GM12878 (cell line): ENCODE results near the gene GLT8D2. TPM values are rescaled to one million over a fixed set of nuclear protein-coding genes. Genes with fewer than 3 reads are reported as not detected.

Experiments
- ATAC-seq: fragments of 200-7000 bp; cut with Tn5 transposase; 3 replicates; pipeline ENCODE4 v1.9.1; 2020; ENCODE audit warnings: mild to moderate bottlenecking, moderate library complexity
- BruUV-seq: library from RNA; stranded (reverse); fragments of 400-500 nt; replicated peaks from 2 replicates; lab custom pipeline; 2021; lab: Mats Ljungman, UMichigan
- CTCF ChIA-PET: fragments of 300-600 bp; sonication (Branson Sonifier 250); formaldehyde crosslinking; extraction: SDS; loops from one replicate; lab custom pipeline; 2021; ENCODE audit warnings: inconsistent platforms; lab: Yijun Ruan, JAX
- POLR2A ChIA-PET: fragments of 350-600 bp; formaldehyde crosslinking; extraction: SDS; loops from one replicate; lab custom pipeline; 2021; ENCODE audit warnings: inconsistent platforms; lab: Charles Lee
- RAD21 ChIA-PET: fragments of 300-600 bp; sonication (Branson Sonifier 250); formaldehyde crosslinking; loops from one replicate; lab custom pipeline; 2023; ENCODE audit warnings: antibody characterized with exemption; ENCODE audit not compliant: unreplicated experiment; lab: Charles Lee
- SMC1A ChIA-PET: fragments of 300-600 bp; sonication (Branson Sonifier 250); formaldehyde crosslinking; loops from one replicate; lab custom pipeline; 2023; ENCODE audit not compliant: unreplicated experiment, uncharacterized antibody; lab: Charles Lee
- DNase-seq: peaks from one replicate; pipeline ENCODE4 v3.0.0-alpha.2; 2011; ENCODE audit warnings: low read depth, low spot score
- FAIRE-seq: peaks from 3 replicates; lab custom pipeline; 2011; peaks lifted over from hg19 to GRCh38; lab: Jason Lieb, UNC
- H2AFZ ChIP-seq: 2 replicates; pipeline ENCODE4 v1.6.0; 2011; ENCODE audit warnings: low read depth, low read length, control low read depth; ENCODE audit not compliant: control insufficient read depth
- H3K27ac ChIP-seq: 2 replicates; pipeline ENCODE4 v1.5.1; 2011; ENCODE audit warnings: control low read depth; ENCODE audit not compliant: control insufficient read depth, insufficient read depth
- H3K27me3 ChIP-seq, 2 experiments: replicated peaks in 1 of 2; 2 replicates each; pipeline versions ENCODE4 v1.6.0 to v1.6.1; 2011; ENCODE audit warnings: low read length in 1 of 2; ENCODE audit not compliant: control insufficient read depth in 2 of 2, insufficient read depth in 2 of 2
- H3K36me3 ChIP-seq, 2 experiments: 2 replicates each; pipeline ENCODE4 v1.5.1; 2011; ENCODE audit warnings: low read length in 1 of 2; ENCODE audit not compliant: control insufficient read depth in 2 of 2, insufficient read depth in 2 of 2
- H3K4me1 ChIP-seq: 2 replicates; pipeline ENCODE4 v1.6.1; 2011; ENCODE audit warnings: mild to moderate bottlenecking, low read length, moderate library complexity, mixed read lengths; ENCODE audit not compliant: control insufficient read depth, insufficient read depth
- H3K4me2 ChIP-seq: 2 replicates; pipeline ENCODE4 v1.6.0; 2011; ENCODE audit warnings: control low read depth; ENCODE audit not compliant: control insufficient read depth, insufficient read depth
- H3K4me3 ChIP-seq: fragments of 200-600 bp; sonication (generic); 2 replicates; pipeline ENCODE4 v1.5.1; 2016
- H3K79me2 ChIP-seq: 2 replicates; pipeline ENCODE4 v1.6.0; 2011; ENCODE audit warnings: low read length; ENCODE audit not compliant: control insufficient read depth, insufficient read depth
- H3K9ac ChIP-seq: 2 replicates; pipeline ENCODE4 v1.8.0; 2011; ENCODE audit warnings: low read length, control low read depth, mixed read lengths; ENCODE audit not compliant: control insufficient read depth, insufficient read depth
- H3K9me3 ChIP-seq: replicated peaks from 3 replicates; pipeline ENCODE4 v1.5.1; 2011; ENCODE audit warnings: mild to moderate bottlenecking, low read length; ENCODE audit not compliant: control insufficient read depth, insufficient read depth
- H4K20me1 ChIP-seq: 2 replicates; pipeline ENCODE4 v1.6.0; 2011; ENCODE audit not compliant: control insufficient read depth, insufficient read depth
- CBFB ChIP-seq: IDR thresholded peaks from 2 replicates; pipeline ENCODE4 v1.6.1; 2016; ENCODE audit warnings: antibody characterized with exemption, low read depth
- NFIC ChIP-seq: IDR thresholded peaks from 2 replicates; pipeline ENCODE4 v1.6.1; 2012; ENCODE audit warnings: low read depth, mild to moderate bottlenecking, inconsistent platforms, low read length, moderate library complexity
- SPI1 ChIP-seq: IDR thresholded peaks from 2 replicates; pipeline ENCODE4 v1.6.1; 2011; ENCODE audit warnings: low read depth, mild to moderate bottlenecking, low read length, moderate library complexity, borderline replicate concordance; ENCODE audit not compliant: insufficient read depth
- STAT1 ChIP-seq: fragments of 450-650 bp; conservative IDR thresholded peaks from 2 replicates; pipeline ENCODE4 v1.6.1; 2014; ENCODE audit warnings: antibody characterized with exemption, mild to moderate bottlenecking
- WGBS: methylation state at CpG from one replicate; pipeline ENCODE4 v1.1.6; 2016; ENCODE audit warnings: low lambda C conversion rate; ENCODE audit not compliant: insufficient replicate concordance, insufficient coverage; ENCODE audit errors: missing lambda C conversion rate; 5-methylcytosine and 5-hydroxymethylcytosine counted together
- in situ Hi-C: fragments of 300-500 bp; cut with MboI; formaldehyde crosslinking; loops from 9 replicates; pipeline ENCODE4 v1.14.3; 2018; ENCODE audit warnings: mixed read lengths
- intact Hi-C: fragments of 100-400 bp; cut with micrococcal nuclease; formaldehyde crosslinking; loops from one replicate; pipeline ENCODE4 v1.14.2; 2022; ENCODE audit not compliant: unreplicated experiment
- polyA plus RNA-seq, 11 experiments: library from polyadenylated mRNA; depleted of rRNA in 4 of 11; unstranded in 6 of 11; stranded (reverse) in 5 of 11; fragments of >200 nt; fragmentation: Nextera tagmentation in 4 of 11; fragmentation: Illumina TruSeq in 1 of 11; extraction: Ambion mirVana in 4 of 11; extraction: Trizol in 1 of 11; gene quantifications; 1 replicate in 1 of 11; 2 replicates in 10 of 11; pipeline versions ENCODE4 v1.2.1 to v1.2.3, GENCODE V29; 2011 to 2016; ENCODE audit warnings: inconsistent platforms in 2 of 11, missing spikeins in 2 of 11, low read depth in 1 of 11
- total RNA-seq, 4 experiments: library from RNA; depleted of rRNA in 3 of 4; stranded (reverse); fragments of >200 nt in 3 of 4; fragmentation: Illumina TruSeq in 1 of 4; extraction: Trizol in 1 of 4; gene quantifications; 2 replicates each; pipeline versions ENCODE4 v1.2.1 to v1.2.3, GENCODE V29; 2013 to 2021
- TF ChIP-seq, protein P1 (sequence below): fragments of 450-650 bp; IDR thresholded peaks from 2 replicates; pipeline ENCODE4 v1.6.1; 2017; ENCODE audit warnings: antibody characterized with exemption, mild to moderate bottlenecking, moderate library complexity
- TF ChIP-seq, protein P2 (sequence below): fragments of 450-650 bp; IDR thresholded peaks from 2 replicates; pipeline ENCODE4 v1.6.1; 2017; ENCODE audit warnings: mild to moderate bottlenecking

Gene GLT8D2
- total and polyA plus RNA-seq, 10 of the 15 experiments (the other 5 are each of a cell fraction or from before 2014, with no cell fraction given): 0.06 to 0.80 (median 0.37) TPM; not detected in 1

- peak; percentile 23; the same call in 2 of the 3 replicates for ATAC-seq
- H3K4me2 ChIP-seq: no peak overlapping the region
- no peaks in the 10 kb centered on the region for H3K27me3 ChIP-seq
- no peak overlapping the region for H3K9ac ChIP-seq
- ChIA-PET CTCF (interaction anchor here (2.3 kb wide), 1 partner anchor 108 kb away, joined by 11 read pairs; no protein-coding TSS in a partner anchor), POLR2A (no interaction called here), RAD21 (no interaction called here), SMC1A (no interaction called here)
- intact Hi-C loops: no loop called here
- TF ChIP-seq SPI1 (no peak), CBFB (no peak), STAT1 (no peak), NFIC (no peak)
- TF ChIP-seq, protein P1, sequence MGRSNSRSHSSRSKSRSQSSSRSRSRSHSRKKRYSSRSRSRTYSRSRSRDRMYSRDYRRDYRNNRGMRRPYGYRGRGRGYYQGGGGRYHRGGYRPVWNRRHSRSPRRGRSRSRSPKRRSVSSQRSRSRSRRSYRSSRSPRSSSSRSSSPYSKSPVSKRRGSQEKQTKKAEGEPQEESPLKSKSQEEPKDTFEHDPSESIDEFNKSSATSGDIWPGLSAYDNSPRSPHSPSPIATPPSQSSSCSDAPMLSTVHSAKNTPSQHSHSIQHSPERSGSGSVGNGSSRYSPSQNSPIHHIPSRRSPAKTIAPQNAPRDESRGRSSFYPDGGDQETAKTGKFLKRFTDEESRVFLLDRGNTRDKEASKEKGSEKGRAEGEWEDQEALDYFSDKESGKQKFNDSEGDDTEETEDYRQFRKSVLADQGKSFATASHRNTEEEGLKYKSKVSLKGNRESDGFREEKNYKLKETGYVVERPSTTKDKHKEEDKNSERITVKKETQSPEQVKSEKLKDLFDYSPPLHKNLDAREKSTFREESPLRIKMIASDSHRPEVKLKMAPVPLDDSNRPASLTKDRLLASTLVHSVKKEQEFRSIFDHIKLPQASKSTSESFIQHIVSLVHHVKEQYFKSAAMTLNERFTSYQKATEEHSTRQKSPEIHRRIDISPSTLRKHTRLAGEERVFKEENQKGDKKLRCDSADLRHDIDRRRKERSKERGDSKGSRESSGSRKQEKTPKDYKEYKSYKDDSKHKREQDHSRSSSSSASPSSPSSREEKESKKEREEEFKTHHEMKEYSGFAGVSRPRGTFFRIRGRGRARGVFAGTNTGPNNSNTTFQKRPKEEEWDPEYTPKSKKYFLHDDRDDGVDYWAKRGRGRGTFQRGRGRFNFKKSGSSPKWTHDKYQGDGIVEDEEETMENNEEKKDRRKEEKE: no peak
- TF ChIP-seq, protein P2, sequence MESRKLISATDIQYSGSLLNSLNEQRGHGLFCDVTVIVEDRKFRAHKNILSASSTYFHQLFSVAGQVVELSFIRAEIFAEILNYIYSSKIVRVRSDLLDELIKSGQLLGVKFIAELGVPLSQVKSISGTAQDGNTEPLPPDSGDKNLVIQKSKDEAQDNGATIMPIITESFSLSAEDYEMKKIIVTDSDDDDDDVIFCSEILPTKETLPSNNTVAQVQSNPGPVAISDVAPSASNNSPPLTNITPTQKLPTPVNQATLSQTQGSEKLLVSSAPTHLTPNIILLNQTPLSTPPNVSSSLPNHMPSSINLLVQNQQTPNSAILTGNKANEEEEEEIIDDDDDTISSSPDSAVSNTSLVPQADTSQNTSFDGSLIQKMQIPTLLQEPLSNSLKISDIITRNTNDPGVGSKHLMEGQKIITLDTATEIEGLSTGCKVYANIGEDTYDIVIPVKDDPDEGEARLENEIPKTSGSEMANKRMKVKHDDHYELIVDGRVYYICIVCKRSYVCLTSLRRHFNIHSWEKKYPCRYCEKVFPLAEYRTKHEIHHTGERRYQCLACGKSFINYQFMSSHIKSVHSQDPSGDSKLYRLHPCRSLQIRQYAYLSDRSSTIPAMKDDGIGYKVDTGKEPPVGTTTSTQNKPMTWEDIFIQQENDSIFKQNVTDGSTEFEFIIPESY: no peak
- no peaks in the 10 kb centered on the region for H3K36me3 ChIP-seq
- H3K4me3 ChIP-seq: no peak overlapping the region
- H3K9me3 ChIP-seq: no peaks in the 10 kb centered on the region
- H3K79me2 ChIP-seq: no peaks in the 10 kb centered on the region
- no peak for DNase-seq
- H3K4me1 ChIP-seq: no peaks in the 10 kb centered on the region
- BruUV-seq: no TSS peak
- FAIRE-seq: no peak
- no peak overlapping the region for H2AFZ ChIP-seq
- no peaks in the 10 kb centered on the region for H4K20me1 ChIP-seq
- in situ Hi-C loops: no loop called here
- H3K27ac ChIP-seq: no peak overlapping the region
- WGBS: 63% methylated on average over 3 of the region's 3 CpGs
These were observed 49.1 kb downstream of the GLT8D2 start for GRCh38 chr12:104000807-104001434.
